Mesenchymal stem cell (in vitro differentiated cells and primary cell): ENCODE data around the gene FBL.

Source experiments
- DNase-seq: peaks from one replicate; pipeline ENCODE4 v3.0.0-alpha.2; 2013
- H2AFZ ChIP-seq: one replicate; pipeline ENCODE4 v1.6.1; 2013; ENCODE audit warnings: low read depth, mild to moderate bottlenecking, control low read depth, inconsistent platforms, low read length, moderate library complexity
- H2AK5ac ChIP-seq: 2 replicates; pipeline ENCODE4 v1.6.1; 2013; ENCODE audit warnings: low read length, moderate library complexity, mild to moderate bottlenecking, inconsistent platforms; ENCODE audit not compliant: severe bottlenecking
- H2BK120ac ChIP-seq: one replicate; pipeline ENCODE4 v1.6.1; 2013; ENCODE audit warnings: low read depth, mild to moderate bottlenecking, inconsistent platforms, low read length, moderate library complexity
- H2BK12ac ChIP-seq, 2 experiments: one replicate each; pipeline ENCODE4 v1.6.1; 2013; ENCODE audit warnings: inconsistent platforms in 2 of 2, low read length in 2 of 2, mild to moderate bottlenecking in 2 of 2, moderate library complexity in 2 of 2, control low read depth in 1 of 2
- H2BK15ac ChIP-seq: one replicate; pipeline ENCODE4 v1.6.1; 2013; ENCODE audit warnings: mild to moderate bottlenecking, low read depth, inconsistent platforms; ENCODE audit not compliant: poor library complexity, severe bottlenecking
- H2BK5ac ChIP-seq: 2 replicates; pipeline ENCODE4 v1.6.1; 2013; ENCODE audit warnings: low read depth, mild to moderate bottlenecking, low read length, control low read depth, inconsistent platforms; ENCODE audit not compliant: poor library complexity, severe bottlenecking
- H3K14ac ChIP-seq, 2 experiments: one replicate each; pipeline ENCODE4 v1.6.1; 2013; ENCODE audit warnings: inconsistent platforms in 2 of 2, low read length in 2 of 2, control low read depth in 1 of 2, mild to moderate bottlenecking in 1 of 2, moderate library complexity in 1 of 2
- H3K18ac ChIP-seq, 2 experiments: one replicate each; pipeline ENCODE4 v1.6.1; 2013; ENCODE audit warnings: inconsistent platforms in 2 of 2, low read length in 2 of 2, control low read depth in 1 of 2, low read depth in 1 of 2, mild to moderate bottlenecking in 1 of 2
- H3K23ac ChIP-seq, 2 experiments: one replicate each; pipeline ENCODE4 v1.6.1; 2013; ENCODE audit warnings: inconsistent platforms in 2 of 2, low read length in 2 of 2, mild to moderate bottlenecking in 2 of 2, moderate library complexity in 2 of 2, control low read depth in 1 of 2
- H3K27ac ChIP-seq: 2 replicates; pipeline ENCODE4 v1.5.1; 2013; ENCODE audit warnings: mild to moderate bottlenecking, moderate library complexity, low read length, control low read depth, inconsistent platforms; ENCODE audit not compliant: poor library complexity, severe bottlenecking
- H3K27me3 ChIP-seq, 2 experiments: 2 replicates each; pipeline versions ENCODE4 v1.6.1 to v1.7.0; 2013; ENCODE audit warnings: low read length in 2 of 2, mild to moderate bottlenecking in 2 of 2, moderate library complexity in 2 of 2, control low read depth in 1 of 2, inconsistent platforms in 1 of 2; ENCODE audit not compliant: control insufficient read depth in 1 of 2, insufficient read depth in 1 of 2
- H3K36me3 ChIP-seq, 2 experiments: 2 replicates each; pipeline versions ENCODE4 v1.6.1 to v1.7.0; 2013; ENCODE audit warnings: low read length in 2 of 2, control low read depth in 1 of 2, inconsistent platforms in 1 of 2, low read depth in 1 of 2, mild to moderate bottlenecking in 1 of 2; ENCODE audit not compliant: insufficient read depth in 2 of 2, control insufficient read depth in 1 of 2
- H3K4ac ChIP-seq, 2 experiments: one replicate each; pipeline ENCODE4 v1.6.1; 2013; ENCODE audit warnings: inconsistent platforms in 2 of 2, low read length in 2 of 2, mild to moderate bottlenecking in 2 of 2, moderate library complexity in 2 of 2, control low read depth in 1 of 2, low read depth in 1 of 2
- H3K4me1 ChIP-seq: 2 replicates; pipeline ENCODE4 v1.6.1; 2013; ENCODE audit warnings: low read depth, low read length, control low read depth; ENCODE audit not compliant: control insufficient read depth, insufficient read depth
- H3K4me2 ChIP-seq: 2 replicates; pipeline ENCODE4 v1.6.1; 2013; ENCODE audit warnings: low read length, mild to moderate bottlenecking, inconsistent platforms; ENCODE audit not compliant: poor library complexity, severe bottlenecking
- H3K4me3 ChIP-seq, 2 experiments: 2 replicates each; pipeline versions ENCODE4 v1.5.1 to v1.7.0; 2013; ENCODE audit warnings: low read length in 2 of 2, mild to moderate bottlenecking in 2 of 2, control low read depth in 1 of 2, low read depth in 1 of 2; ENCODE audit not compliant: insufficient read depth in 1 of 2
- H3K79me1 ChIP-seq: replicated peaks from 2 replicates; pipeline ENCODE4 v1.6.1; 2013; ENCODE audit warnings: mild to moderate bottlenecking, control low read depth, low read length, inconsistent platforms; ENCODE audit not compliant: poor library complexity, severe bottlenecking
- H3K9ac ChIP-seq: 2 replicates; pipeline ENCODE4 v1.7.0; 2013; ENCODE audit warnings: mild to moderate bottlenecking, low read length, moderate library complexity
- H3K9me3 ChIP-seq: 2 replicates; pipeline ENCODE4 v1.7.0; 2013; ENCODE audit warnings: mild to moderate bottlenecking, low read length; ENCODE audit not compliant: control insufficient read depth
- H4K8ac ChIP-seq: one replicate; pipeline ENCODE4 v1.6.1; 2013; ENCODE audit warnings: inconsistent platforms, mild to moderate bottlenecking, low read length, moderate library complexity
- H4K91ac ChIP-seq: one replicate; pipeline ENCODE4 v1.6.1; 2013; ENCODE audit warnings: mild to moderate bottlenecking, low read length, inconsistent platforms
- WGBS: methylation state at CpG from one replicate; pipeline ENCODE4 v1.1.7; 2013; ENCODE audit warnings: mixed read lengths; 5-methylcytosine and 5-hydroxymethylcytosine counted together

FBL gene

DNA sequence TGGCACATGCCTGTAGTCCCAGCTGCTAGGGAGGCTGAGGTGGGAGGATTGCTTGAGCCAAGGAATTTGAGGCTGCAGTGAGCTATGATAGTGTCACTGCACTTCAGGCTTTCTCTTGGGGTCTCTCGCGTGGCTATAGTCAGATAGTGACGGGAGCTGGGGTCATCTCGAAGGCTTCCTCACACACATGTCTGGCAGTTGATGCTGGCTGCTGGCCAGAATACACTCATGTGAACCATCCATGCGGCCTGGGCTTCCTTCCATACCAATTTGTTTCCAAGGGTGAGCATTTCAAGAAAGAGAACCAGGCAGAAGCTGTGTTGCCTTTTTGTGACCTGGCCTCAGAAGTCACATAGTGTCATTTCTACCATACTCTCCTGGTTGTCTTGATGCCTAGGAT, 41.1 kb downstream of the FBL start:
- no peaks in the 10 kb centered on the region for H3K4me1 ChIP-seq
- H3K36me3 ChIP-seq: no peaks in the 10 kb centered on the region
- no peak overlapping the region for H3K14ac ChIP-seq
- no peak overlapping the region for H3K4me2 ChIP-seq
- DNase-seq: no peak
- no peak overlapping the region for H2BK12ac ChIP-seq
- no peak overlapping the region for H3K18ac ChIP-seq
- no peak overlapping the region for H3K4me3 ChIP-seq
- H3K9ac ChIP-seq: no peak overlapping the region
- no peak overlapping the region for H2BK120ac ChIP-seq
- no peak overlapping the region for H4K91ac ChIP-seq
- H2AK5ac ChIP-seq: no peak overlapping the region
- H3K9me3 ChIP-seq: peaks cover 6% of the 10 kb centered on the region
- no peak overlapping the region for H2BK15ac ChIP-seq
- no peak overlapping the region for H2BK5ac ChIP-seq
- no peak overlapping the region for H2AFZ ChIP-seq
- no peak overlapping the region for H3K27ac ChIP-seq
- no peak overlapping the region for H3K23ac ChIP-seq
- peaks cover 20 to 22% of the 10 kb centered on the region in 2 experiments for H3K27me3 ChIP-seq
- H4K8ac ChIP-seq: no peak overlapping the region
- H3K4ac ChIP-seq: no peak overlapping the region
- H3K79me1 ChIP-seq: no peaks in the 10 kb centered on the region
- WGBS: 85% methylated on average over 5 of the region's 5 CpGs

DNA sequence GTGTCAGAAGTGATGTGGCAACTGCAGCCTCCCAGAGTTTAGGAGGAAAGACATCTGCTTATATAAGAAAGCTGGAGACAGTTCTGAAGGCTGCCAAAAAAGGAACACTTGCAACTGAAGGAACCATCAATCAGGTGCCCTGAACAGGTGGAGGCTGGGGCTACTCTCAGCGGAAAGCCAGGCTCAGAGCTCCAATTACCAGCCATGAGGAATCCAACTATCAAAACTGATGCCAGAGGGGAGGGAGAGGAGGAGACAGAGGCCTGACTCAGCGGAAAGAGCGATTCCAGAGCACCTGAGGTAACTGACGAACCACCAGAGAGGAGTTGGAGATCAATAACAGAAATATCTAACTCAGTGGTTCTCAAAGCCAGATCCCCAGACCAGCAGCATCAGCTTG, 43.2 kb downstream of the FBL start:
- Histone ChIP-seq H4K8ac (no peak overlapping the region), H2AFZ (no peak overlapping the region), H2BK15ac (no peak overlapping the region), H3K14ac (no peak overlapping the region), H3K18ac (no peak overlapping the region), H3K4me2 (no peak overlapping the region), H3K36me3 (no peaks in the 10 kb centered on the region), H3K27ac (no peak overlapping the region), H3K4me3 (no peak overlapping the region), H3K4ac (no peak overlapping the region), H3K9ac (no peak overlapping the region), H4K91ac (no peak overlapping the region), H3K27me3 (peaks cover 20 to 22% of the 10 kb centered on the region in 2 experiments), H3K23ac (no peak overlapping the region), H3K79me1 (no peaks in the 10 kb centered on the region), H2BK12ac (no peak overlapping the region), H2AK5ac (no peak overlapping the region), H2BK5ac (no peak overlapping the region), H3K9me3 (no peaks in the 10 kb centered on the region), H3K4me1 (no peaks in the 10 kb centered on the region), H2BK120ac (no peak overlapping the region)
- WGBS: 27% methylated on average over 3 of the region's 4 CpGs
- DNase-seq: no peak

DNA sequence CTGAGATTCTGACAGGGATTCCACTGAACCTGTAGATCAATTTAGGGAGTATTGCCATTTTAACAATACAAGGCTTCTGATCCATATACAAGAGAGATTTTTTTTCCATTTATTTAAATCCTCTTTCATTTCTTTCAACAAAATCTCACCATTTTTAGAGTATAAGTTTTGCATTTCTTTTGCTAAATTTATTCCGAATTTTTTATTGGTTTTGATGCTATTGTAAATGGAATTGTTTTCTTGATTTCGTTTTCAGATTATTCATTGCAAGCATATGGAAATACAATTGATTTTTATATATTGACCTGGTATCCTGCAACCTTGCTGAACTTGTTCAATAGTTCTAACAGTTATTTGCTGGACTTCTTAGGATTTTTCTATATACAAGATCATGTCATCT, 49.1 kb downstream of the FBL start:
- no peak overlapping the region for H3K27ac ChIP-seq
- no peak overlapping the region for H2BK5ac ChIP-seq
- H3K18ac ChIP-seq: no peak overlapping the region
- no peak for DNase-seq
- WGBS: no CpG with 5 or more reads among the region's 2 CpGs
- peaks cover 13 to 32% of the 10 kb centered on the region in 2 experiments for H3K27me3 ChIP-seq
- no peak overlapping the region for H3K4ac ChIP-seq
- no peaks in the 10 kb centered on the region for H3K9me3 ChIP-seq
- no peak overlapping the region for H3K23ac ChIP-seq
- H2BK15ac ChIP-seq: no peak overlapping the region
- H3K9ac ChIP-seq: no peak overlapping the region
- no peaks in the 10 kb centered on the region for H3K36me3 ChIP-seq
- H3K14ac ChIP-seq: no peak overlapping the region
- H4K8ac ChIP-seq: no peak overlapping the region
- H2BK12ac ChIP-seq: no peak overlapping the region
- no peak overlapping the region for H4K91ac ChIP-seq
- H3K79me1 ChIP-seq: no peaks in the 10 kb centered on the region
- no peaks in the 10 kb centered on the region for H3K4me1 ChIP-seq
- H2BK120ac ChIP-seq: no peak overlapping the region
- H3K4me2 ChIP-seq: no peak overlapping the region
- H3K4me3 ChIP-seq: no peak overlapping the region
- no peak overlapping the region for H2AK5ac ChIP-seq
- no peak overlapping the region for H2AFZ ChIP-seq

DNA sequence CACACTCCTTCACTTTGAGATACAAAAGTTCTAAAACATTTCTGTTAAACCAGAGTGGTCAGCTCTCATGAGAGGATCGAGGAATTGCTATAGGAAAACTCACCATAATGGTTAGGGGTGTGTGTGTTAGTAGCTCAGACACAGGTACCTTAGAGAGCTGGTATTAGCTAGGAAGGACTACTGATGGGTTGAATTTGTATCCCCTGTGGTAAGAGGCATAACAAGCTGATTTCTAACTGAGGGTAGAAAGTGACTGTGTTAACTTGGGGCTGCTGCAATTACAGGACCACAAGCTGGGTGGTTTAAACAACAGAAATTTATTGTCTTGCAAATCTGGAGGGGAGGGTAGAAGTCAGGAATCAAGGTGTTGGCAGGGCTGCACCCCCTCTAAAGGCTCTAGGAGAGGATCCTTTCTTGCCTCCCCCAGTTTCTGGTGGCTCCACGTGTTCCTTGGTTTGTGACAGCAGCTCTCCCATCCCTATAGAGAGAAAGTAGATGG, 50.1 kb downstream of the FBL start:
- Histone ChIP-seq H3K4ac (no peak overlapping the region), H2AFZ (no peak overlapping the region), H2BK5ac (no peak overlapping the region), H3K18ac (no peak overlapping the region), H2BK12ac (no peak overlapping the region), H3K4me2 (no peak overlapping the region), H2AK5ac (no peak overlapping the region), H3K23ac (peak overlapping the region in 1 of 2 experiments; percentile 27), H3K9me3 (no peaks in the 10 kb centered on the region), H3K27ac (no peak overlapping the region), H3K36me3 (no peaks in the 10 kb centered on the region), H3K14ac (no peak overlapping the region), H3K4me1 (no peaks in the 10 kb centered on the region), H3K4me3 (no peak overlapping the region), H4K91ac (no peak overlapping the region), H2BK120ac (no peak overlapping the region), H2BK15ac (no peak overlapping the region), H4K8ac (no peak overlapping the region), H3K9ac (no peak overlapping the region), H3K79me1 (no peaks in the 10 kb centered on the region), H3K27me3 (peaks cover 13 to 27% of the 10 kb centered on the region in 2 experiments)
- 34% methylated on average over 2 of the region's 2 CpGs for WGBS
- DNase-seq: no peak
